Esophagus muscularis mucosa (tissue), 4 donors: Measurements from ENCODE around the gene CMAS. TPM values are rescaled to one million over a fixed set of nuclear protein-coding genes. Genes with fewer than 3 reads are reported as not detected.
"Not testable (repeated sequence)": the region's sequence is repeated elsewhere in the genome, so short reads cannot be mapped to it uniquely, and the experiment has no call there.

ENCODE experiments used
- DNase-seq: peaks from one replicate; pipeline ENCODE4 v3.0.0-alpha.2; 2017; ENCODE audit errors: extremely low spot score
- H3K27ac ChIP-seq, 4 donors: fragments of 200-600 bp; sonication (generic); replicated peaks in 1 of 4; 1 replicate in 3 of 4; 2 replicates in 1 of 4; pipeline ENCODE4 v1.5.1; 2016 to 2019; ENCODE audit warnings: mild to moderate bottlenecking in 1 of 4
- H3K27me3 ChIP-seq, 4 donors: fragments of 200-600 bp; sonication (generic); one replicate each; pipeline versions ENCODE4 v1.5.1 to v1.6.0; 2016 to 2019
- H3K36me3 ChIP-seq, 4 donors: fragments of 200-600 bp; sonication (generic); one replicate each; pipeline ENCODE4 v1.5.1; 2016 to 2019
- H3K4me1 ChIP-seq, 4 donors: fragments of 200-600 bp; sonication (generic); one replicate each; pipeline ENCODE4 v1.5.1; 2016 to 2019
- H3K4me3 ChIP-seq, 4 donors: fragments of 200-600 bp; sonication (generic); 1 replicate in 2 of 4; 2 replicates in 2 of 4; pipeline ENCODE4 v1.5.1; 2016 to 2019; ENCODE audit warnings: mild to moderate bottlenecking in 4 of 4, moderate library complexity in 1 of 4
- H3K9me3 ChIP-seq, 4 donors: fragments of 200-600 bp; sonication (generic); 1 replicate in 3 of 4; 2 replicates in 1 of 4; pipeline ENCODE4 v1.5.1; 2016 to 2019
- CTCF ChIP-seq, 3 experiments: fragments of 200-600 bp in 2 of 3; fragments of 450-650 bp in 1 of 3; sonication (generic) in 2 of 3; IDR thresholded peaks; one replicate each; pipeline ENCODE4 v1.5.1; 2017 to 2019; ENCODE audit warnings: antibody characterized with exemption in 3 of 3, mild to moderate bottlenecking in 2 of 3, moderate library complexity in 1 of 3
- EP300 ChIP-seq: sonication (generic); formaldehyde crosslinking; IDR thresholded peaks from one replicate; pipeline ENCODE4 v1.6.1; 2017; ENCODE audit warnings: antibody characterized with exemption
- POLR2A ChIP-seq: fragments of 450-650 bp; IDR thresholded peaks from one replicate; pipeline ENCODE4 v1.6.1; 2017; ENCODE audit warnings: antibody characterized with exemption, moderate library complexity, mild to moderate bottlenecking, low read depth
- POLR2AphosphoS5 ChIP-seq, 2 donors: sonication (generic); formaldehyde crosslinking; IDR thresholded peaks; one replicate each; pipeline ENCODE4 v1.6.1; 2017; ENCODE audit warnings: antibody characterized with exemption in 2 of 2
- WGBS: methylation state at CpG from one replicate; pipeline ENCODE4 v1.1.5; 2018; 5-methylcytosine and 5-hydroxymethylcytosine counted together
- intact Hi-C: fragments of 100-400 bp; cut with DNase I; formaldehyde crosslinking; loops from one replicate; pipeline ENCODE4 v1.15.1; 2023
- total RNA-seq, 4 donors: library from RNA; depleted of rRNA; stranded (reverse); fragments of >200 nt; gene quantifications; one replicate each; pipeline versions ENCODE4 v1.1.0 to v1.2.1, GENCODE V29; 2016

Gene CMAS
- 10 to 100 TPM; 23.2 to 37.0 (median 34.0) TPM for total RNA-seq

- Histone ChIP-seq H3K36me3 (peaks cover 0 to 7% (median 0%) of the 10 kb centered on the region in 4 donors), H3K27me3 (no peaks in the 10 kb centered on the region), H3K4me1 (peaks cover 16 to 46% (median 45%) of the 10 kb centered on the region in 4 donors), H3K4me3 (peak within 1 kb of the TSS; percentile 84 to 100 (median 92)), H3K9me3 (no peaks in the 10 kb centered on the region), H3K27ac (peak within 1 kb of the TSS; percentile 90 to 95 (median 92))
- intact Hi-C loops: no loop called here
- peak; percentile 96 for DNase-seq
- WGBS: 1% methylated on average over 35 of the region's 64 CpGs
- TF ChIP-seq POLR2AphosphoS5 (IDR thresholded peaks at IDR 0.05) (peak; percentile 70 to 88), CTCF (IDR thresholded peaks at IDR 0.05) (no peak)
Measured at GRCh38 chr12:22046090-22046967, at the start of gene CMAS. CMAS (plus strand) TSS chr12:22046218; CDS start chr12:22046304, 86 bp downstream.

DNA sequence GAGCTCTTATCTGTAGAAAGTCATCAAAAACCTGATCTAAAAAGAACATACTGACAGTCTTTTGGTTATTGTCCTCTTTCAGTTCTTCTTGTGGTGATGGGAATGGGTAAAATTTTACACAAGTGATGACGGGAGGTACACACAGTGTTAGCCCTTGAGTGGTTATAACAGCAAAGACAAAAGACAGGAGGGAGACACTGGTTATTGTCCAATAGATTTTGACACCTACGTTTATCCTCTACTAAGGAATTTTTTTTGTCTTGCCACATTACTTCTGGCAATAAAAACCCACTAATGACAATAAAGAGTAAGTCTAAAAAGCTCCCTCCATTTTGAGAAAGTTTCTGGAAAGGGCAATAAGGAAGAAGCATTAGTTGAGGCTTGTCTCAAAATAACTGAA lies 47.7 kb upstream of the CMAS start:
- H3K4me3 ChIP-seq: no peak overlapping the region
- no peaks in the 10 kb centered on the region for H3K4me1 ChIP-seq
- H3K9me3 ChIP-seq: no peaks in the 10 kb centered on the region
- WGBS: 52% methylated on average over 2 of the region's 2 CpGs
- DNase-seq: no peak
- H3K36me3 ChIP-seq: no peaks in the 10 kb centered on the region
- intact Hi-C loops: no loop called here
- H3K27me3 ChIP-seq: no peaks in the 10 kb centered on the region
- no peak overlapping the region for H3K27ac ChIP-seq
- TF ChIP-seq CTCF (IDR thresholded peaks at IDR 0.05) (no peak), POLR2AphosphoS5 (IDR thresholded peaks at IDR 0.05) (no peak), POLR2A (no peak), EP300 (no peak)

DNA sequence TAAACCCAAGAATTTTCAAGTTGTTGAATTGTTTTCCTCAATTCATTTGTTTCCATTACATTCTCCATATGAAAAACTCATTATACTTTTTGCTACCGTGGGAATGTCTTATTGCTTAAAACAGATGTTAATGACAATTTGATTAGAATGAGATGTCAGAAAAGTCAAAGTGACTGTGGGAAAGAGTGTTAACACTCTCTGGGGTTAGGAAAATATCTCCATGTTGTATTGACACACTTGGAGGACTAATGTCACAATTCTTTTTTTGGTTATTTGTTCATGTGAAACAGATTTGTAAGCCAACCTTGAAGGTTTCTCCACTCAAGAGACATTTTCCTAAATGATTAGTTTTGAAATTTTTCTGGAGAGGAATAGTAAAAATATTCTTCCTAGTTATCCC lies 47.2 kb upstream of the CMAS start:
- no peak for DNase-seq
- H3K36me3 ChIP-seq: no peaks in the 10 kb centered on the region
- no peaks in the 10 kb centered on the region for H3K4me1 ChIP-seq
- no peak for TF ChIP-seq EP300
- TF ChIP-seq POLR2A: no peak
- TF ChIP-seq CTCF (IDR thresholded peaks at IDR 0.05): no peak
- TF ChIP-seq POLR2AphosphoS5 (IDR thresholded peaks at IDR 0.05): no peak
- no peaks in the 10 kb centered on the region for H3K27me3 ChIP-seq
- intact Hi-C loops: no loop called here
- H3K27ac ChIP-seq: no peak overlapping the region
- no peaks in the 10 kb centered on the region for H3K9me3 ChIP-seq
- 59% methylated on average over 1 of the region's 1 CpG for WGBS
- no peak overlapping the region for H3K4me3 ChIP-seq

- no peak overlapping the region for H3K27ac ChIP-seq
- intact Hi-C loops: no loop called here
- TF ChIP-seq CTCF (IDR thresholded peaks at IDR 0.05) (no peak), EP300 (no peak), POLR2AphosphoS5 (IDR thresholded peaks at IDR 0.05) (no peak), POLR2A (no peak)
- H3K36me3 ChIP-seq: no peaks in the 10 kb centered on the region
- H3K27me3 ChIP-seq: no peaks in the 10 kb centered on the region
- H3K9me3 ChIP-seq: no peaks in the 10 kb centered on the region
- no peak overlapping the region for H3K4me3 ChIP-seq
- WGBS: 93% methylated on average over 3 of the region's 3 CpGs
- DNase-seq: no peak
- no peaks in the 10 kb centered on the region for H3K4me1 ChIP-seq
Measured at GRCh38 chr12:22002430-22002829, 43.6 kb upstream of the CMAS start.

DNA sequence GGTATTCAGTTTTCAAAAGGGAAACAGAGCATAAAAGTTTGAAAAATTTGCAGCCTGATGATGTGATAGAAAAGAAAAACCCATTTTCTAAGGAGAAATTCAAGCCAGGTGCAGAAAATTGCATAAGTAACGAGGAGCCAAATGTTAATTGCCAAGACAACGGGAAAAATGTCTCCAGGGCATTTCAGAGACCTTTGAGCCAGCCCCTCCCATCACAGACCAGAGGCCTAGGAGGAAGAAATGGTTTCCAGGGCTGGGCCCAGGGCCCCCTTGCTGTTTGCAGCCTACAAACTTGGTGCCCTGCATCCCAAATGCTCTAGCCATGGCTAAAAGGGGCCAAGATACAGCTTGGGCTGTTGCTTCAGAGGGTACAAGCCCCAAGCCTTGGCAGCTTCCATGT lies 38.2 kb upstream of the CMAS start:
- H3K36me3 ChIP-seq, H3K4me1 ChIP-seq, H3K27me3 ChIP-seq, H3K9me3 ChIP-seq, H3K27ac ChIP-seq, H3K4me3 ChIP-seq, DNase-seq, intact Hi-C loops: not testable (repeated sequence)
- WGBS: 84% methylated on average over 2 of the region's 2 CpGs
